GM20000 (cell line): ENCODE data around the gene ROR1.

Experiments
- DNase-seq: peaks from one replicate; pipeline ENCODE4 v3.0.0; 2012; ENCODE audit warnings: low spot score
- TF ChIP-seq, protein P1 (sequence below): IDR thresholded peaks from 2 replicates; pipeline ENCODE4 v1.5.1; 2012; ENCODE audit warnings: mild to moderate bottlenecking, control low read depth; ENCODE audit errors: extremely low read depth, missing control alignments

The ROR1 gene

GRCh38 chr1:63902844-63903589 is 129.2 kb downstream of the ROR1 start:
- TF ChIP-seq, protein P1, sequence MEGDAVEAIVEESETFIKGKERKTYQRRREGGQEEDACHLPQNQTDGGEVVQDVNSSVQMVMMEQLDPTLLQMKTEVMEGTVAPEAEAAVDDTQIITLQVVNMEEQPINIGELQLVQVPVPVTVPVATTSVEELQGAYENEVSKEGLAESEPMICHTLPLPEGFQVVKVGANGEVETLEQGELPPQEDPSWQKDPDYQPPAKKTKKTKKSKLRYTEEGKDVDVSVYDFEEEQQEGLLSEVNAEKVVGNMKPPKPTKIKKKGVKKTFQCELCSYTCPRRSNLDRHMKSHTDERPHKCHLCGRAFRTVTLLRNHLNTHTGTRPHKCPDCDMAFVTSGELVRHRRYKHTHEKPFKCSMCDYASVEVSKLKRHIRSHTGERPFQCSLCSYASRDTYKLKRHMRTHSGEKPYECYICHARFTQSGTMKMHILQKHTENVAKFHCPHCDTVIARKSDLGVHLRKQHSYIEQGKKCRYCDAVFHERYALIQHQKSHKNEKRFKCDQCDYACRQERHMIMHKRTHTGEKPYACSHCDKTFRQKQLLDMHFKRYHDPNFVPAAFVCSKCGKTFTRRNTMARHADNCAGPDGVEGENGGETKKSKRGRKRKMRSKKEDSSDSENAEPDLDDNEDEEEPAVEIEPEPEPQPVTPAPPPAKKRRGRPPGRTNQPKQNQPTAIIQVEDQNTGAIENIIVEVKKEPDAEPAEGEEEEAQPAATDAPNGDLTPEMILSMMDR, result no peak
- no peak for DNase-seq

- TF ChIP-seq, protein P1, result no peak
- DNase-seq, result no peak
Observed at GRCh38 chr1:63903947-63904610, 130.3 kb downstream of the ROR1 start.

GRCh38 chr1:63904826-63905225 is 131.0 kb downstream of the ROR1 start:
- TF ChIP-seq, protein P1, result no peak
- DNase-seq, result no peak

GRCh38 chr1:63906047-63906704 is 132.4 kb downstream of the ROR1 start:
- DNase-seq, result no peak
- TF ChIP-seq, protein P1, result no peak

DNA sequence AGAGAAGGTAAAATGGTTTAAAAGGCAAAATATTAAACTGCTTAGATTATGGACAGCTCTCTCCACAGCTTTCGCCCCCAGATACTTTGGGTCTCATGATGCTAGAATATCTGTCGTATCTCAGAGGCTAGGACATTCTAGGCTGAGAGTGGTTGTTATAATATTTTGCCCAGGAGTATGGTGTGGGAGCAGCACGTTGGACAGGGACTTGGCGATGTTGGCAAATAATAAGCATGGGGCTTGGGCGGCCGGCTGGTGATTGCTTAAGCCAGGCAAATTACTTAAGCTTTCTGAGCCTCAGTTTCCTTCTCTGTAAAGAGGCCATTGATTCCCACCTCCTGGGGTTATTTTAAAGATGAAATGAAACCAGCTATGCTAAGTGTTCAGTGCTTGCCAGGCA is 133.2 kb downstream of the ROR1 start:
- TF ChIP-seq, protein P1, result no peak
- no peak for DNase-seq

- TF ChIP-seq, protein P1, result no peak
- DNase-seq, result no peak
Observed at GRCh38 chr1:63908016-63908415, 134.2 kb downstream of the ROR1 start.

DNA sequence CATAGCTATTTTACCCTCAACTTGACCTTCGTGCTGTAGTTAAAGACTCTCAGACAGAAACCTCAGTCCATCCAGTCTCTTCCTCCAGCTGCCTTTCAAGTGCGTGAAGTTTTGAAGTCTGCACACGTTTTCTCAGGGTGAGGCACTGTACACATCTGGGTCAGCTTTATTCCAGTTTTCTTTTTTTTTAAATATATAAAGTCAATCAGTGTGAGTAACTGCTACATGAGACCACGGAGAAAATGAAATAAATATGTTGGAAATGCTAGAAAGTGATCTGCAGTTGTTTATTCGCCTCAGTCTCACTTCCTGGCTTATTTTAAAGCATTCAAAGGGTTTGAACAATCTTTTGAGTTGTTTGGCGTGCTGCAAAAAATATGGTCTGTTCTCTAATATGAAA is 135.7 kb downstream of the ROR1 start:
- TF ChIP-seq, protein P1, result no peak
- DNase-seq, result no peak
